ENCODE data around the gene ARHGEF11. TPM values are rescaled to one million over a fixed set of nuclear protein-coding genes. Genes with fewer than 3 reads are reported as not detected.

ARHGEF11 gene
- total and polyA plus RNA-seq, 2 of the 4 experiments (the other 2 are of a cell fraction), result 16.8 to 17.2 TPM

- H3K27me3 ChIP-seq (ENCODE audit: control insufficient read depth, insufficient read depth, low read length), result no peaks in the 10 kb centered on the region
- intact Hi-C loops (cut with micrococcal nuclease), result no loop called here
Observed at GRCh38 chr1:156909671-156910070, 135.9 kb downstream of the ARHGEF11 start.

More at GRCh38 chr1:156909671-156910070, 135.9 kb downstream of the ARHGEF11 start:
- Histone ChIP-seq H4K5ac (ENCODE audit: low read depth, low read length) (no peak overlapping the region), H3K4ac (ENCODE audit: low read depth, low read length) (no peak overlapping the region), H3K4me3 (ENCODE audit: insufficient read depth, low read depth, low read length) (no peak overlapping the region), H3K56ac (ENCODE audit: extremely low read depth, insufficient read depth, low read length) (no peak overlapping the region), H3K27ac (ENCODE audit: insufficient read depth, low read length) (no peak overlapping the region), H2BK120ac (ENCODE audit: low read depth, low read length) (no peak overlapping the region), H2BK5ac (ENCODE audit: low read depth, low read length, poor library complexity, severe bottlenecking) (no peak overlapping the region), H4K91ac (ENCODE audit: insufficient read depth, low read depth, low read length) (no peak overlapping the region), H3K4me1 (ENCODE audit: control insufficient read depth, insufficient read depth, low read length) (peaks cover 18% of the 10 kb centered on the region), H3K18ac (ENCODE audit: low read depth, low read length) (no peak overlapping the region), H2AFZ (replicated peaks; ENCODE audit: low read length, poor library complexity) (no peak overlapping the region), H3K79me1 (ENCODE audit: low read depth in 1 of 2, low read length in 2 of 2) (peaks cover 0 to 35% of the 10 kb centered on the region in 2 experiments; a peak in 2 of 4 replicates), H3K23ac (ENCODE audit: low read depth, low read length) (no peak overlapping the region), H3K9me1 (ENCODE audit: insufficient read depth, low read length) (peaks cover 5% of the 10 kb centered on the region), H3K14ac (replicated peaks; ENCODE audit: low read depth, low read length) (no peak overlapping the region), H4K20me1 (ENCODE audit: insufficient read depth, low read length) (peaks cover 3% of the 10 kb centered on the region), H3K4me2 (ENCODE audit: low read depth, low read length) (no peak overlapping the region), H2BK15ac (ENCODE audit: low read depth, low read length) (no peak overlapping the region), H2AK5ac (ENCODE audit: low read depth, low read length) (no peak overlapping the region), H3K9ac (ENCODE audit: low read depth, low read length) (no peak overlapping the region), H2BK20ac (ENCODE audit: low read depth, low read length) (no peak overlapping the region), H2AK9ac (replicated peaks; ENCODE audit: low read depth, low read length, poor library complexity) (no peak overlapping the region), H3K9me3 (ENCODE audit: control insufficient read depth, insufficient read depth, low read length) (no peaks in the 10 kb centered on the region), H3K36me3 (ENCODE audit: control insufficient read depth, insufficient read depth, low read length) (peaks cover 24% of the 10 kb centered on the region), H4K8ac (ENCODE audit: low read depth in 2 of 2, low read length in 2 of 2) (no peak overlapping the region)
- in situ Hi-C loops (cut with MboI; ENCODE audit: low sequenced_read_pairs) (no loop called here), dilution Hi-C loops (cut with HindIII; ENCODE audit: low sequenced_read_pairs, unreplicated experiment) (no loop called here)
- DNase-seq, result no peak
- no peak for ATAC-seq (ENCODE audit: low read depth)
- no TSS peak for BruUV-seq (replicated peaks)
- POLR2A ChIA-PET (ENCODE audit: unreplicated experiment), result no interaction called here
- CTCF ChIA-PET, result interaction anchor here (1.3 kb wide), 1 partner anchor 165 kb away, joined by 3 read pairs; no protein-coding TSS in a partner anchor
- WGBS, 2 experiments (ENCODE audit: extremely low coverage in 2 of 2, insufficient read length in 1 of 2), result no CpG with 5 or more reads among the region's 5 CpGs
- TF ChIP-seq POLR2A (IDR thresholded peaks at IDR 0.05; ENCODE audit: low read depth, low read length) (no peak), USF2 (IDR thresholded peaks at IDR 0.05; ENCODE audit: low read depth, low read length) (no peak), RFX5 (IDR thresholded peaks at IDR 0.05; ENCODE audit: low read depth, low read length) (no peak), RCOR1 (IDR thresholded peaks at IDR 0.05; ENCODE audit: insufficient replicate concordance, low read length) (no peak), MAFK (IDR thresholded peaks at IDR 0.05; ENCODE audit: low read depth, low read length) (no peak), CEBPB (IDR thresholded peaks at IDR 0.05; ENCODE audit: low read depth, low read length) (no peak), FOS (IDR thresholded peaks at IDR 0.05; ENCODE audit: low read depth, low read length) (no peak), MXI1 (IDR thresholded peaks at IDR 0.05; ENCODE audit: borderline replicate concordance, low read depth, low read length) (no peak), RAD21 (IDR thresholded peaks at IDR 0.05; ENCODE audit: low read length) (no peak), NFE2L2 (IDR thresholded peaks at IDR 0.05; ENCODE audit: low read depth, low read length) (no peak), MAZ (IDR thresholded peaks at IDR 0.05; ENCODE audit: borderline replicate concordance, low read depth, low read length) (no peak), BHLHE40 (IDR thresholded peaks at IDR 0.05; ENCODE audit: low read depth, low read length) (no peak), SMC3 (IDR thresholded peaks at IDR 0.05; ENCODE audit: low read depth, low read length) (no peak), CHD1 (IDR thresholded peaks at IDR 0.05; ENCODE audit: low read depth, low read length) (no peak)
- TF ChIP-seq, protein P1, sequence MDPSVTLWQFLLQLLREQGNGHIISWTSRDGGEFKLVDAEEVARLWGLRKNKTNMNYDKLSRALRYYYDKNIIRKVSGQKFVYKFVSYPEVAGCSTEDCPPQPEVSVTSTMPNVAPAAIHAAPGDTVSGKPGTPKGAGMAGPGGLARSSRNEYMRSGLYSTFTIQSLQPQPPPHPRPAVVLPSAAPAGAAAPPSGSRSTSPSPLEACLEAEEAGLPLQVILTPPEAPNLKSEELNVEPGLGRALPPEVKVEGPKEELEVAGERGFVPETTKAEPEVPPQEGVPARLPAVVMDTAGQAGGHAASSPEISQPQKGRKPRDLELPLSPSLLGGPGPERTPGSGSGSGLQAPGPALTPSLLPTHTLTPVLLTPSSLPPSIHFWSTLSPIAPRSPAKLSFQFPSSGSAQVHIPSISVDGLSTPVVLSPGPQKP (IDR thresholded peaks at IDR 0.05; ENCODE audit: borderline replicate concordance, low read depth, low read length), result no peak
- TF ChIP-seq, protein P2, sequence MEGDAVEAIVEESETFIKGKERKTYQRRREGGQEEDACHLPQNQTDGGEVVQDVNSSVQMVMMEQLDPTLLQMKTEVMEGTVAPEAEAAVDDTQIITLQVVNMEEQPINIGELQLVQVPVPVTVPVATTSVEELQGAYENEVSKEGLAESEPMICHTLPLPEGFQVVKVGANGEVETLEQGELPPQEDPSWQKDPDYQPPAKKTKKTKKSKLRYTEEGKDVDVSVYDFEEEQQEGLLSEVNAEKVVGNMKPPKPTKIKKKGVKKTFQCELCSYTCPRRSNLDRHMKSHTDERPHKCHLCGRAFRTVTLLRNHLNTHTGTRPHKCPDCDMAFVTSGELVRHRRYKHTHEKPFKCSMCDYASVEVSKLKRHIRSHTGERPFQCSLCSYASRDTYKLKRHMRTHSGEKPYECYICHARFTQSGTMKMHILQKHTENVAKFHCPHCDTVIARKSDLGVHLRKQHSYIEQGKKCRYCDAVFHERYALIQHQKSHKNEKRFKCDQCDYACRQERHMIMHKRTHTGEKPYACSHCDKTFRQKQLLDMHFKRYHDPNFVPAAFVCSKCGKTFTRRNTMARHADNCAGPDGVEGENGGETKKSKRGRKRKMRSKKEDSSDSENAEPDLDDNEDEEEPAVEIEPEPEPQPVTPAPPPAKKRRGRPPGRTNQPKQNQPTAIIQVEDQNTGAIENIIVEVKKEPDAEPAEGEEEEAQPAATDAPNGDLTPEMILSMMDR (conservative IDR thresholded peaks at IDR 0.05; ENCODE audit: low read depth, low read length), result no peak

Measured in IMR-90 (cell line).